NB4 (cell line): ENCODE data around the gene GABBR2.

ENCODE experiments used
- CTCF ChIP-seq: IDR thresholded peaks from one replicate; pipeline ENCODE4 v1.5.1; 2012; ENCODE audit warnings: low read depth, low read length
- MAX ChIP-seq: IDR thresholded peaks from 2 replicates; pipeline ENCODE4 v1.6.1; 2011; ENCODE audit warnings: low read depth, low read length
- MYC ChIP-seq: IDR thresholded peaks from 2 replicates; pipeline ENCODE4 v1.6.1; 2011; ENCODE audit warnings: low read depth, low read length
- POLR2A ChIP-seq: IDR thresholded peaks from 2 replicates; pipeline ENCODE4 v1.6.1; 2011; ENCODE audit warnings: mild to moderate bottlenecking; ENCODE audit not compliant: insufficient read length; ENCODE audit errors: extremely low read depth

- TF ChIP-seq MYC (no peak), POLR2A (no peak), CTCF (no peak), MAX (no peak)
Measured at GRCh38 chr9:98318041-98318790, 390.5 kb downstream of the GABBR2 start.
